MM.1S (cell line): ENCODE data around the gene CABS1.

ENCODE experiments used
- DNase-seq: peaks from one replicate; pipeline ENCODE4 v3.0.0-alpha.2; 2015
- H2AFZ ChIP-seq: fragments of 300-600 bp; sonication (generic); 2 replicates; pipeline ENCODE4 v1.6.0; 2016; ENCODE audit warnings: antibody characterized with exemption, low read length
- H3F3A ChIP-seq: fragments of 300-600 bp; sonication (generic); 2 replicates; pipeline ENCODE4 v1.6.1; 2016; ENCODE audit warnings: mild to moderate bottlenecking, antibody characterized with exemption, low read length, moderate library complexity, mixed read lengths; ENCODE audit not compliant: insufficient read depth
- H3K27ac ChIP-seq: fragments of 300-600 bp; sonication (generic); 2 replicates; pipeline ENCODE4 v1.5.1; 2016; ENCODE audit warnings: mild to moderate bottlenecking, low read length
- H3K27me3 ChIP-seq: fragments of 300-600 bp; sonication (generic); replicated peaks from 2 replicates; pipeline ENCODE4 v1.6.0; 2016; ENCODE audit warnings: low read length; ENCODE audit not compliant: insufficient read depth
- H3K36me3 ChIP-seq: fragments of 300-600 bp; sonication (generic); replicated peaks from 2 replicates; pipeline ENCODE4 v1.6.1; 2016; ENCODE audit warnings: mild to moderate bottlenecking, low read length, mixed read lengths; ENCODE audit not compliant: insufficient read depth
- H3K4me1 ChIP-seq: fragments of 300-600 bp; sonication (generic); 2 replicates; pipeline ENCODE4 v1.6.1; 2016; ENCODE audit warnings: low read length, mixed read lengths
- H3K4me2 ChIP-seq: fragments of 300-600 bp; sonication (generic); 2 replicates; pipeline ENCODE4 v1.6.0; 2016; ENCODE audit warnings: low read depth, low read length
- H3K4me3 ChIP-seq: fragments of 300-600 bp; sonication (generic); 2 replicates; pipeline ENCODE4 v1.5.1; 2016; ENCODE audit warnings: low read length, mixed read lengths
- H3K79me2 ChIP-seq: fragments of 300-600 bp; sonication (generic); 2 replicates; pipeline ENCODE4 v1.6.1; 2016; ENCODE audit warnings: mixed run types, low read length, mixed read lengths
- H3K9ac ChIP-seq: fragments of 300-600 bp; sonication (generic); 2 replicates; pipeline ENCODE4 v1.6.1; 2016; ENCODE audit warnings: low read length, mixed read lengths
- H3K9me2 ChIP-seq: fragments of 300-600 bp; sonication (generic); replicated peaks from 2 replicates; pipeline ENCODE4 v1.6.1; 2016; ENCODE audit warnings: mild to moderate bottlenecking, low read length, mixed read lengths; ENCODE audit not compliant: insufficient read depth
- H3K9me3 ChIP-seq: fragments of 300-600 bp; sonication (generic); replicated peaks from 2 replicates; pipeline ENCODE4 v1.6.1; 2016; ENCODE audit warnings: mild to moderate bottlenecking, low read length, mixed read lengths; ENCODE audit not compliant: insufficient read depth
- H4K20me1 ChIP-seq: fragments of 300-600 bp; sonication (generic); 2 replicates; pipeline ENCODE4 v1.6.1; 2016; ENCODE audit warnings: mild to moderate bottlenecking, low read length, moderate library complexity, mixed read lengths; ENCODE audit not compliant: insufficient read depth
- EZH2 ChIP-seq: fragments of 300-600 bp; sonication (generic); optimal IDR thresholded peaks from 2 replicates; pipeline ENCODE3; 2017; ENCODE audit warnings: low read depth, mild to moderate bottlenecking, antibody characterized with exemption, low read length, mixed read lengths
- EZH2phosphoT487 ChIP-seq: fragments of 300-600 bp; sonication (generic); IDR thresholded peaks from 2 replicates; pipeline ENCODE4 v1.6.1; 2018; ENCODE audit warnings: antibody characterized with exemption, low read length
- TF ChIP-seq, protein P1 (sequence below): fragments of 300-600 bp; sonication (generic); IDR thresholded peaks from 2 replicates; pipeline ENCODE4 v1.5.1; 2016; ENCODE audit warnings: antibody characterized with exemption, low read length, mixed read lengths

CABS1 gene

DNA sequence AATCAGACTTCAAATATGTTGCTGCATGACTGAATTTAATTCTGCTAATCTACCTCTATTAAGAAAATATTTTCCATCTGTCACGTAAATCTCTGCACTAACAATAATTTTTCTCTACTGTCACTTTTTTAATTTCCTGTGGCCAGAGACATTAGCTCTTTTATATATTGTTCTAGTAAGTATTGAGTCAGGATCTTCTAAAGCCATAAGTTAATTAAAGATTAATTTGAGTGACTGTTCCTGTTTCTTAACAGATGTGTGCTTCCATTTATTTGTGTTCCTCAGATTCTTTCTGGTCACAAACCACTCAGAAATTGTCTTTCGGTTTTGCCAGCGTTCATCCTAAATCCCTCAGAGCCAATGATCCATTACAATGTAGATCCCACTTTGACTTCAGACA is 45.8 kb downstream of the CABS1 start:
- H3K4me2 ChIP-seq: no peak overlapping the region
- no peak overlapping the region for H3K4me3 ChIP-seq
- no peaks in the 10 kb centered on the region for H4K20me1 ChIP-seq
- no peak overlapping the region for H3K9ac ChIP-seq
- no peaks in the 10 kb centered on the region for H3K79me2 ChIP-seq
- H3K9me3 ChIP-seq: no peaks in the 10 kb centered on the region
- H3K4me1 ChIP-seq: no peaks in the 10 kb centered on the region
- H3K27me3 ChIP-seq: no peaks in the 10 kb centered on the region
- no peaks in the 10 kb centered on the region for H3K9me2 ChIP-seq
- H3K27ac ChIP-seq: no peak overlapping the region
- no peak for DNase-seq
- no peak for TF ChIP-seq EZH2
- TF ChIP-seq, protein P1, sequence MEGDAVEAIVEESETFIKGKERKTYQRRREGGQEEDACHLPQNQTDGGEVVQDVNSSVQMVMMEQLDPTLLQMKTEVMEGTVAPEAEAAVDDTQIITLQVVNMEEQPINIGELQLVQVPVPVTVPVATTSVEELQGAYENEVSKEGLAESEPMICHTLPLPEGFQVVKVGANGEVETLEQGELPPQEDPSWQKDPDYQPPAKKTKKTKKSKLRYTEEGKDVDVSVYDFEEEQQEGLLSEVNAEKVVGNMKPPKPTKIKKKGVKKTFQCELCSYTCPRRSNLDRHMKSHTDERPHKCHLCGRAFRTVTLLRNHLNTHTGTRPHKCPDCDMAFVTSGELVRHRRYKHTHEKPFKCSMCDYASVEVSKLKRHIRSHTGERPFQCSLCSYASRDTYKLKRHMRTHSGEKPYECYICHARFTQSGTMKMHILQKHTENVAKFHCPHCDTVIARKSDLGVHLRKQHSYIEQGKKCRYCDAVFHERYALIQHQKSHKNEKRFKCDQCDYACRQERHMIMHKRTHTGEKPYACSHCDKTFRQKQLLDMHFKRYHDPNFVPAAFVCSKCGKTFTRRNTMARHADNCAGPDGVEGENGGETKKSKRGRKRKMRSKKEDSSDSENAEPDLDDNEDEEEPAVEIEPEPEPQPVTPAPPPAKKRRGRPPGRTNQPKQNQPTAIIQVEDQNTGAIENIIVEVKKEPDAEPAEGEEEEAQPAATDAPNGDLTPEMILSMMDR: no peak
- no peak for TF ChIP-seq EZH2phosphoT487
- H3K36me3 ChIP-seq: no peaks in the 10 kb centered on the region
- no peak overlapping the region for H2AFZ ChIP-seq
- no peaks in the 10 kb centered on the region for H3F3A ChIP-seq

DNA sequence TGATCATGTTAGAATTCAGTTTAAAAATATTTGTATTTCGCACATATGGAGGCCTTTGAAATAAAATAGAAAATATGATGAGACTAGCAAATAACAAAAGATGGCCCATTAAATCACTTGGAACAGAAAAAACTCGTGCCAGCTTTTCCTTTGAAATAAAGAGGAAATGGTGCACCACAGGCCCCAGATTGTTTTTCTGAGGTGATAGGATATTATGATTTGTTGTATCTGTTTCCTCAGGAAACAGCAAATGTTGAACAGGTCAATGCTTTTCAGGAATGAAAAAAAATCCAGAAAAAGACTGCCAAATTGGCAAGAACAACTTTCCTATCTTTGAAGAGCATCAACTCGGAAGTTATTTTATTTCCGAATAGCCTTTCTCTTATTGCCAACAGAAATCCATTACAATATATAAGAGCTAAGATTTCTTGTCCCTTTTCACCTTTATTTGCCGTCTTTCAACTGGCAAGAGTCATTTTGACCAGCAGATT is 48.0 kb downstream of the CABS1 start, which contains the start of gene SMR3B:
Gene SMR3B (plus strand): TSS at position 441 of the 491 bp plus-strand sequence. CDS start 1,380 bp downstream, outside the sequence.
- no peak for DNase-seq
- H3K4me3 ChIP-seq: no peak within 1 kb of the TSS
- H3K36me3 ChIP-seq: no peaks in the 10 kb centered on the region
- H3K9me2 ChIP-seq: no peaks in the 10 kb centered on the region
- no peak within 1 kb of the TSS for H2AFZ ChIP-seq
- H3K9me3 ChIP-seq: no peaks in the 10 kb centered on the region
- TF ChIP-seq EZH2phosphoT487 (no peak), EZH2 (no peak)
- TF ChIP-seq, protein P1: no peak
- no peak within 1 kb of the TSS for H3K9ac ChIP-seq
- H3K27ac ChIP-seq: no peak within 1 kb of the TSS
- H3K79me2 ChIP-seq: no peaks in the 10 kb centered on the region
- H3K4me1 ChIP-seq: peaks cover 4% of the 10 kb centered on the region
- no peak within 1 kb of the TSS for H3K4me2 ChIP-seq
- no peaks in the 10 kb centered on the region for H3F3A ChIP-seq
- no peaks in the 10 kb centered on the region for H4K20me1 ChIP-seq
- H3K27me3 ChIP-seq: no peaks in the 10 kb centered on the region
